ENCODE data around the gene S1PR5. TPM values are rescaled to one million over a fixed set of nuclear protein-coding genes. Genes with fewer than 3 reads are reported as not detected.
"Not testable (repeated sequence)": the region's sequence is repeated elsewhere in the genome, so short reads cannot be mapped to it uniquely, and the experiment has no call there.

S1PR5 gene
- total RNA-seq, 3 donors from 2014 or later = 0.15 to 0.27 (median 0.24) TPM

GRCh38 chr19:10551698-10552301 is 34.6 kb upstream of the S1PR5 start:
- peaks cover 9% of the 10 kb centered on the region for H3K36me3 Mint-ChIP-seq (ENCODE audit: insufficient read depth)
- no peak overlapping the region for H3K4me3 Mint-ChIP-seq
- no peaks in the 10 kb centered on the region for H3K27me3 Mint-ChIP-seq (ENCODE audit: low read depth)
- peaks cover 41% of the 10 kb centered on the region for H3K4me1 Mint-ChIP-seq (ENCODE audit: low read depth)
- H3K9me3 Mint-ChIP-seq = no peaks in the 10 kb centered on the region
- ATAC-seq = peak in 1 of 2 donors; percentile 36
- no peak for DNase-seq

- H3K4me1 Mint-ChIP-seq (ENCODE audit: low read depth) = peaks cover 40% of the 10 kb centered on the region
- not testable (repeated sequence) for H3K36me3 Mint-ChIP-seq (ENCODE audit: insufficient read depth); H3K4me3 Mint-ChIP-seq; H3K9me3 Mint-ChIP-seq; H3K27me3 Mint-ChIP-seq (ENCODE audit: low read depth); DNase-seq; ATAC-seq
Observed at GRCh38 chr19:10551006-10551405, 33.8 kb upstream of the S1PR5 start.

GRCh38 chr19:10550336-10550735 is 33.1 kb upstream of the S1PR5 start:
- H3K36me3 Mint-ChIP-seq (ENCODE audit: insufficient read depth) = peaks cover 7% of the 10 kb centered on the region
- H3K4me1 Mint-ChIP-seq (ENCODE audit: low read depth) = peaks cover 34% of the 10 kb centered on the region
- no peak overlapping the region for H3K4me3 Mint-ChIP-seq
- DNase-seq (no peak), ATAC-seq (no peak)
- no peaks in the 10 kb centered on the region for H3K27me3 Mint-ChIP-seq (ENCODE audit: low read depth)
- no peaks in the 10 kb centered on the region for H3K9me3 Mint-ChIP-seq

- Mint-ChIP-seq H3K9me3 (no peaks in the 10 kb centered on the region), H3K27me3 (ENCODE audit: low read depth) (no peaks in the 10 kb centered on the region), H3K4me3 (no peak overlapping the region), H3K4me1 (ENCODE audit: low read depth) (peaks cover 34% of the 10 kb centered on the region), H3K36me3 (ENCODE audit: insufficient read depth) (peaks cover 7% of the 10 kb centered on the region)
- ATAC-seq = no peak
- no peak for DNase-seq
Observed at GRCh38 chr19:10549733-10550132, 32.5 kb upstream of the S1PR5 start.

- Mint-ChIP-seq H3K4me3 (no peak overlapping the region), H3K36me3 (ENCODE audit: insufficient read depth) (peaks cover 7% of the 10 kb centered on the region), H3K27me3 (ENCODE audit: low read depth) (no peaks in the 10 kb centered on the region), H3K4me1 (ENCODE audit: low read depth) (peaks cover 30% of the 10 kb centered on the region), H3K9me3 (no peaks in the 10 kb centered on the region)
- no peak for DNase-seq
- ATAC-seq = no peak
Observed at GRCh38 chr19:10548746-10549276, 31.6 kb upstream of the S1PR5 start.

- H3K27me3 Mint-ChIP-seq (ENCODE audit: low read depth) = no peaks in the 10 kb centered on the region
- no peak overlapping the region for H3K4me3 Mint-ChIP-seq
- H3K4me1 Mint-ChIP-seq (ENCODE audit: low read depth) = peaks cover 15% of the 10 kb centered on the region
Observed at GRCh38 chr19:10546817-10547216, 29.6 kb upstream of the S1PR5 start.

GRCh38 chr19:10544753-10545251 is 27.6 kb upstream of the S1PR5 start:
- no peak for DNase-seq

More at GRCh38 chr19:10546817-10547216, 29.6 kb upstream of the S1PR5 start:
- Mint-ChIP-seq H3K9me3 (no peaks in the 10 kb centered on the region), H3K36me3 (ENCODE audit: insufficient read depth) (peaks cover 4% of the 10 kb centered on the region)
- DNase-seq (no peak), ATAC-seq (no peak)

GRCh38 chr19:10544242-10544752 is 27.1 kb upstream of the S1PR5 start:
- peaks cover 13% of the 10 kb centered on the region for H3K4me1 Mint-ChIP-seq (ENCODE audit: low read depth)
- no peaks in the 10 kb centered on the region for H3K9me3 Mint-ChIP-seq
- ATAC-seq (peak; percentile 22 to 32), DNase-seq (no peak)
- no peaks in the 10 kb centered on the region for H3K36me3 Mint-ChIP-seq (ENCODE audit: insufficient read depth)
- peak overlapping the region; percentile 89 for H3K4me3 Mint-ChIP-seq
- H3K27me3 Mint-ChIP-seq (ENCODE audit: low read depth) = peaks cover 2% of the 10 kb centered on the region

More at GRCh38 chr19:10544753-10545251, 27.6 kb upstream of the S1PR5 start:
- H3K4me3 Mint-ChIP-seq = peak overlapping the region; percentile 89
- ATAC-seq = no peak
- no peaks in the 10 kb centered on the region for H3K36me3 Mint-ChIP-seq (ENCODE audit: insufficient read depth)
- peaks cover 2% of the 10 kb centered on the region for H3K27me3 Mint-ChIP-seq (ENCODE audit: low read depth)
- H3K4me1 Mint-ChIP-seq (ENCODE audit: low read depth) = peaks cover 13% of the 10 kb centered on the region
- H3K9me3 Mint-ChIP-seq = no peaks in the 10 kb centered on the region

GRCh38 chr19:10543420-10544241 is 26.4 kb upstream of the S1PR5 start, which contains the start of gene ATG4D:
ATG4D (plus strand) TSS chr19:10543904; CDS start chr19:10544091, 187 bp downstream.
- H3K4me1 Mint-ChIP-seq (ENCODE audit: low read depth) = peaks cover 14% of the 10 kb centered on the region
- peak; percentile 91 to 93 for ATAC-seq
- peak within 1 kb of the TSS; percentile 89 for H3K4me3 Mint-ChIP-seq
- no peaks in the 10 kb centered on the region for H3K9me3 Mint-ChIP-seq
- no peaks in the 10 kb centered on the region for H3K36me3 Mint-ChIP-seq (ENCODE audit: insufficient read depth)
- peaks cover 7% of the 10 kb centered on the region for H3K27me3 Mint-ChIP-seq (ENCODE audit: low read depth)
- DNase-seq = peak; percentile 73

- no peaks in the 10 kb centered on the region for H3K36me3 Mint-ChIP-seq (ENCODE audit: insufficient read depth)
- peaks cover 13% of the 10 kb centered on the region for H3K27me3 Mint-ChIP-seq (ENCODE audit: low read depth)
- no peak for ATAC-seq
- H3K4me3 Mint-ChIP-seq = peak overlapping the region; percentile 75
- H3K9me3 Mint-ChIP-seq = no peaks in the 10 kb centered on the region
- peaks cover 14% of the 10 kb centered on the region for H3K4me1 Mint-ChIP-seq (ENCODE audit: low read depth)
- DNase-seq = no peak
Observed at GRCh38 chr19:10543059-10543419, 25.8 kb upstream of the S1PR5 start.

GRCh38 chr19:10539016-10539415 is 21.8 kb upstream of the S1PR5 start:
- not testable (repeated sequence) for H3K4me3 Mint-ChIP-seq; H3K4me1 Mint-ChIP-seq (ENCODE audit: low read depth)

GRCh38 chr19:10538204-10538983 is 21.1 kb upstream of the S1PR5 start:
- H3K27me3 Mint-ChIP-seq (ENCODE audit: low read depth) = peaks cover 23% of the 10 kb centered on the region
- DNase-seq (no peak), ATAC-seq (no peak)
- H3K4me1 Mint-ChIP-seq (ENCODE audit: low read depth) = peaks cover 3% of the 10 kb centered on the region
- H3K9me3 Mint-ChIP-seq = no peaks in the 10 kb centered on the region
- H3K4me3 Mint-ChIP-seq = no peak overlapping the region
- H3K36me3 Mint-ChIP-seq (ENCODE audit: insufficient read depth) = no peaks in the 10 kb centered on the region

More at GRCh38 chr19:10539016-10539415, 21.8 kb upstream of the S1PR5 start:
- peaks cover 23% of the 10 kb centered on the region for H3K27me3 Mint-ChIP-seq (ENCODE audit: low read depth)
- H3K9me3 Mint-ChIP-seq; DNase-seq; ATAC-seq; H3K36me3 Mint-ChIP-seq (ENCODE audit: insufficient read depth): not testable (repeated sequence)

- H3K4me1 Mint-ChIP-seq (ENCODE audit: low read depth) = peaks cover 2% of the 10 kb centered on the region
- H3K27me3 Mint-ChIP-seq (ENCODE audit: low read depth) = peaks cover 23% of the 10 kb centered on the region
- DNase-seq = no peak
- no peak overlapping the region for H3K4me3 Mint-ChIP-seq
- H3K36me3 Mint-ChIP-seq (ENCODE audit: insufficient read depth) = no peaks in the 10 kb centered on the region
- ATAC-seq = no peak
- no peaks in the 10 kb centered on the region for H3K9me3 Mint-ChIP-seq
Observed at GRCh38 chr19:10537668-10538067, 20.4 kb upstream of the S1PR5 start.

- no peak overlapping the region for H3K4me3 Mint-ChIP-seq
- peaks cover 23% of the 10 kb centered on the region for H3K27me3 Mint-ChIP-seq (ENCODE audit: low read depth)
- ATAC-seq = no peak
- no peaks in the 10 kb centered on the region for H3K9me3 Mint-ChIP-seq
- H3K36me3 Mint-ChIP-seq (ENCODE audit: insufficient read depth) = no peaks in the 10 kb centered on the region
- no peak for DNase-seq
- H3K4me1 Mint-ChIP-seq (ENCODE audit: low read depth) = peaks cover 2% of the 10 kb centered on the region
Observed at GRCh38 chr19:10535613-10536012, 18.4 kb upstream of the S1PR5 start.
